ENCODE data around the gene SRSF10.
"Not testable (repeated sequence)": the region's sequence is repeated elsewhere in the genome, so short reads cannot be mapped to it uniquely, and the experiment has no call there.

Gene SRSF10

GRCh38 chr1:23958810-23959460 lies 21.2 kb downstream of the SRSF10 start:
- DNase-seq (ENCODE audit: low spot score), result peak; percentile 85

GRCh38 chr1:23958040-23958809 lies 21.9 kb downstream of the SRSF10 start:
- not testable (repeated sequence) for DNase-seq (ENCODE audit: low spot score)

DNA sequence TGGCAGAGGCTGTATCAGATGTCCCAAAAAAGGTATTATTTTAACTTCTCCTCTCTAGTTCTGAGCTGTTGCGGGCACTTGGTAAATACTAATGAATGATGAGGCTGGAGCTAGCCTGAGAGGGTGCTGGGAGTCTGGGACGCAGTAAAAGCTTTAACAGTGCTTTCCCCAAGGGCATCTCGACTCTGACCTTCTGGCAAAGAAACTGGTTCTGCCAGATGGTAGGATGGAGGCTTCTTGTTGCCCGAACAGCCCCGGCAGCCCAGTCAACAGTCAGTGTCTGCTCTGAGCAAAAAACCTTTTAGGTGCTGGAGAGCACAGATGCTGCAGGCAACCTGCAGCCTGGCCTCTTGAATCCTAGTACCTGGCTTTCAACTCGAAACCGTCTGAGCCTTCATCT lies 23.0 kb downstream of the SRSF10 start:
- no peak for DNase-seq (ENCODE audit: low spot score)

GRCh38 chr1:23953020-23953419 lies 27.1 kb downstream of the SRSF10 start:
- DNase-seq (ENCODE audit: low spot score), result no peak

DNA sequence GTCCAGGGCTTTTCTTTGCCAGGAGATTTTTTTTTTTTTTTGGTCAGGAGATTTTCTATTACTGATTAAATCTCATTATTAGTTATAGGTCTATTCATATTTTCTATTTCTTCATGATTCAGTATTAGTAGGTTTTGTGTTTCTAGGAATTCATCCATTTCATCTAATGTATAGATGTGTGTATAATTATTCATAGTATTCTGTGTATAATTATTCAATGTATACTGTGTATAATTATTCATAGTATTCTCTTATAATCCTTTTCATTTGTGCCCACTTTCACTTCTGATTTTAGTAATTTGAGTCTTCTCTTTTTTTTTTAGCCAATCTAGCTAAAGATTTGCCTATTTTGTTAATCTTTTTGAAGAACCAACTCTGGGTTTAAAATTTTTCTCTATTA lies 32.8 kb downstream of the SRSF10 start:
- DNase-seq (ENCODE audit: low spot score), result no peak

DNA sequence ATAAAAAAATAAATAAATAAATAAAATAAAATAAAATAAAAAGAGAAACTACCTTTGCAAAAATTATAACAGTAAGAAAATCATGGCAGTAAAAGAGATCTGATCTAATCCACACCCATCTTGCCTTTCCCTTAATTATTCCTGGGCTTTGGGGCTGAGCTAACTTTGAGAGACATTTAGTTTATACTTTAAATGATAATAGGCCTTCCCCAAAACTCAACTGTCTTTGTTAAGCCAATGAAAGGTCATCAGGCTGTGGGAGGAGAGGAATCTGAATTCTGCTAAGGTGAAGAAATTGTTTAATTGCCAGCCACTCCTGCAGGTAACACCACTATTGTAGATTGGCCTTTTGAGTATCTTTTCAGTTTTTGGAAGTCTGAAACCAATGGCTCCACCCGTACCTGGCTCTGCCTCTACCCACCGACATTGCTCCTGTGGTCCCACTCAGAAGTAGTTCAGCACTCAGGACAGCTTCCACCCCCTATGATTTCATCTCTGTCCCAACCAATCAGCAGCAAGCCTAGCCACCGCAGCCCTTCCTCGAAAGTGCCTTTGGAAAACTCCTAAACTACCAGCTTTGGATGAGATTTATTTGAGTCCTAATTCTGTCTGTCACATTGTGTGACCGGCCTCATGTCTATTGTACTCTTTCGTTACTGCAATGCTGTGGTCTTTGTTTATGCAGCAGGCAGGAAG lies 43.5 kb downstream of the SRSF10 start:
- DNase-seq (ENCODE audit: low spot score), result no peak

DNA sequence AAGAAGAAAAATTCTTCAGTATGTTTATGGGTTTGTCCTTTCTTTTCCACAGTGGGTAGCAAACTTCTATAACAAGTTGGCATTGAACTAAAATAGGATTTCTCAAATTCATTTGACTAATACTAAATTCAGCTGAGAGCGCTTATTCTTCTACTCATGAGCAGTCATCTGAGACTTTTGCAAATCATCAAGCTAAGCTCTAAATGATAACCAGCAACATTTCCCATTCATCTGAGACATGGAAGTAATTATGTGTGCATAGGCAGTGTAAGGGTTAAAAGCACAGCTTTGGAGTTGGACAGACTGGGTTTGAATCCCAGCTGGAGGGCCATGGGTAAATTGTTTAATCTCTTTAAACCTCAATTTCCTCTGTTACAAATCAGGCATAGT lies 48.6 kb downstream of the SRSF10 start:
- no peak for DNase-seq (ENCODE audit: low spot score)

DNA sequence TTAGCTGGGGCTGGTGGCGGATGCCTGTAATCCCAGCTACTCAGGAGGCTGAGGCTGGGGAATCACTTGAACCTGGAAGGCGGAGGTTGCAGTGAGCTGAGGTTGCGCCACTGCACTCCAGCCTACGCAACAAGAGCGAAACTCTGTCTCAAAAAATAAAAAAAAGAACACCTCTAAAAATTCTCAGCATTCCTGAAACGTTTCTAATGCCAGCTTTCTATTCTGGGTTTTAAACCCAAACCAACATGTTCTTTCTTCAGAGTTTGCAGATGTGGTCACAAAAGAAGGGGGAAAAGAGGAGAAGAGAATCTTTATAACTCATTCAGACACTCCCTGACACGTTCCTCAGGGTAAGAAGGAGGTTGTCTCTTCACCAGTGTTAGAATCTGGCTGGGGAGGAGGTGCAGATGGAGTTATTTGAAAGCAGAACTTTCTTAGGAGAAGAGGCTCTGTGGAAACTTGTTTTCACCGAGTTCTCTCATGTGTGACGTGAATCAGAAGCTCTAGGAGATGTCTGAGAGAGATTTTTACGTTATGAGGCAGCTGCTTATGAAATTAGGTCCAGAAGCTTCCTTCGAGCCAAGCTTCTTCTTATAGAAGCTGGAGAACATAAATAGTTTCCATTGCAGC lies 49.2 kb downstream of the SRSF10 start:
- DNase-seq (ENCODE audit: low spot score), result peak; percentile 71

GRCh38 chr1:23930270-23930669 lies 49.9 kb downstream of the SRSF10 start:
- DNase-seq (ENCODE audit: low spot score), result no peak

GRCh38 chr1:23928789-23929188 lies 51.3 kb downstream of the SRSF10 start:
- DNase-seq (ENCODE audit: low spot score), result no peak

- DNase-seq (ENCODE audit: low spot score), result no peak
Measured at GRCh38 chr1:23927097-23927496, 53.0 kb downstream of the SRSF10 start.

DNA sequence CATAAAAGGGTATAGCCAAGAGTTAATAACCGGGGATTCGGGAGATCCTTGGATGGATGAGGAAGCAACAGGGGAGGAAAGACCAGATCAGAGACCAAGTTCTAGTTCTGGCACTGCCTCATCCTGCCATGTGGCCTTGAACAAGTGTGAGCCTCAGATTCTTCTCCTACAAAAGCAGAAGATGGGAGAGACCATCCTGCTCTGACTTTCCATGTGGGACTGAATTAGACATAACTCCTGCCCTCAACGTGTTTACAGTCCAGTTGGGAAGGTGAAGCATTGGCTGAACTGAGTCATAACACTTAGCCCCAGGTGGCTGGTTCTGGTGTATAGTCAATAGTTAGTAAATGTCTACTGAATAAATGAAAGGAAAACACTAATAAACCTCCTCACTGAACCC lies 54.8 kb downstream of the SRSF10 start:
- DNase-seq (ENCODE audit: low spot score), result no peak

- no peak for DNase-seq (ENCODE audit: low spot score)
Measured at GRCh38 chr1:23924601-23925000, 55.5 kb downstream of the SRSF10 start.

GRCh38 chr1:23923592-23924499 lies 56.3 kb downstream of the SRSF10 start:
- DNase-seq (ENCODE audit: low spot score), result peak; percentile 59

GRCh38 chr1:23922321-23922943 lies 57.7 kb downstream of the SRSF10 start:
- no peak for DNase-seq (ENCODE audit: low spot score)

GRCh38 chr1:23916209-23917131 lies 63.7 kb downstream of the SRSF10 start:
- peak; percentile 81 for DNase-seq (ENCODE audit: low spot score)

DNA sequence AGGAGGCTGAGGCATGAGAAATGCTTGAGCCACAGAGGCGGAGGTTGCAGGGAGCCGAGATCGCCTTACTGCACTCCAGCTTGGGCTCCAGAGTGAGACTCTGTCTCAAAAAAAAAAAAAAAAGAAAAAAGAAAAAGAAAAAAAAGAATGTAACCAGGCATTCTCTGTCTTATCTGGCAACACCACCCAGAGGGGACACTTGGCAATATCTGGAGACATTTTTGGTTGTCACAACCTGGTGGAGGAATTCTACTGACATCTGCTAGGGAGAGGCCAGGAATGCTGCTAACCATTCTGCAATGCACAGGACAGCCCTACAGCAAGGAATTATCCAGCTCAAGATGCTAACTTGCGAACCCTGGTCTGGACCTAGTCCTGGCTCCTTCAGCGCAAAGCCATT lies 64.7 kb downstream of the SRSF10 start:
- no peak for DNase-seq (ENCODE audit: low spot score)

DNA sequence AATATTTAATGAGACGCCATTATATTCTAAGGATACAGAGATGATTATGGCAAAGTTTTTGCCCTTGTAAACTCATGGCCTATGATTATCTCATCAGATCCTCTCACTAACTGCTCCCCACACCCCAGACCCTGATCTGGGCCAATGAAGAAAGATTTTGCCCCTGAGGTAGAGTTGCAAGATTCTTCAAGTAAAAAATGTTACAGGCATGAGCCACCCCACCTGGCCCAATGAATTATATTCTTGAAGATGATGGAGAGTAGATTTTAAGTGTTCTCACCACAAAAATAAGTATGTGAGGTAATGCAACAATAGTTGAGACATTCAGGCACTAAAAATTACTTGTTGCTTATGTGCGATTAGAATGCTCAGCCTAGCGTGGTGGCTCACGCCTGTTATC lies 65.2 kb downstream of the SRSF10 start:
- no peak for DNase-seq (ENCODE audit: low spot score)

Data from GM03348 (cell line).